GM19328 (cell line): ENCODE measurements around the gene HSPA1B.
"Not testable (repeated sequence)": the region's sequence is repeated elsewhere in the genome, so short reads cannot be mapped to it uniquely, and the experiment has no call there.

Experiments
- ATAC-seq: cut with Tn5 transposase; IDR thresholded peaks from one replicate; pipeline ENCODE4 v1.9.1; 2021; ENCODE audit warnings: mild to moderate bottlenecking, moderate library complexity; ENCODE audit not compliant: unreplicated experiment

HSPA1B gene

DNA sequence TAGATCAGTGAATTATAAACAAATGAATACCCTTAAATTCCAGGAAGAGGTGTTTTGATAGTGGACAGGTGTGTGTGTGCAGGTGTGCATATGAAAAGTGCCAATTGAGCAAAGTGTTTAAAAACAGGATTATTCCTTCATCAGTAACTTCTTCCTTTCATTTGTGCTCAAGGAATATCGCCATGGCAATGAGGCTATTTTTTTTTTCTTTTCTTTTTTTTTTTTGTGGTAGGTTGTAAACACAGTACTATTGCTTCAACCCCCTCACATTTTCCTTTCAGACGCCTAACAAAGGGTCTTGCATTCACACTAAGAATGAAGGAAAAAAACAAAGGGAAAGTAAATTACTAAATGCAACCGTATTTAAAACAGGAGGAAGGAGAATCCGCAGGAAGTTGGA, 2.0 kb upstream of the HSPA1B start:
- no peak for ATAC-seq

GRCh38 chr6:31826793-31827285, 699 bp upstream of the HSPA1B start:
- no peak for ATAC-seq

GRCh38 chr6:31829633-31830283, 2.2 kb downstream of the HSPA1B start:
- ATAC-seq: no peak

GRCh38 chr6:31830886-31831335, 3.4 kb downstream of the HSPA1B start:
- no peak for ATAC-seq

GRCh38 chr6:31831350-31832215, 4.0 kb downstream of the HSPA1B start:
- ATAC-seq: no peak

DNA sequence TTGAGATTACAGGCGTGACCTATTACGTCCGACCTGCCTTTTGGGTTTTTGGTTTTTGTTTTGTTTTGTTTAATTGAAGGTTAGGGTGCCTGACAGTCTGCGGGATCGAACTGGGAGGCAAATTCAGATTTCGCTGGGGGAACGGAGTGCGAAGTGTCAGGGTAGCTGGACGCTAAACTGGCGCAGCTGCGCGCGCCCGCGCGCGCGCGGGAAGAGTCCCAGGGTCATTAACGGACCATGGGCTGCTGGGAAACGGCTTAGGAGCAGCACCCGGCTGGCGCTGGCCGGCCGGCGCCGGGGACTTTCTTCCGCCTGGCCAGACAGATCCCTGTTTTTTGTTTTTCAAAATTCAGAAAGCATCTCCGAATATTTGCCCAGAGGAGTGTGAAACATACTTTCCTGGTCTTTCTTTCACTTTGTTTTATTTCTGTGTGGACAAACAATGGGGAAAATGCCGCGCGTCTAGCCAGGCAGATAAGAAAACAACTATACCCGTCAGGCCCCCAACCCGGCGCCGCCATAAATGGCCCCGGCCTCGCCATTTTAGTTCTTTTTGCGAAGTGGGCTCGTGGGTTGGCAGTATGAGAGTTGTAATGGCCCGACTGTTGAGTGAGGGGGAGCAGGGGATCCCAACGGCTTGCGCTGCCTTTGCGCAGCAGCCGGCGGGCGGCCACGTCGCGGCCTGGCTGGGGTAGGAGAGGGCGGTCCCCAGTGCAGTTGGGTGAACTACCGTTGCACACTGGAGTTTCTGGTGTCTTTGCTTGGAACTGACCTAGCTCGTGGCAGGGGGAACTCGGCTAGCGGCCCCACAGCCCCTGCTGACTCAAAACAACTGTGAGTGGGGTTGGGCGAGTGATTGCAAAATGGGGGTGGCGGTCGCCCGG, 7.1 kb downstream of the HSPA1B start:
- ATAC-seq: no peak

DNA sequence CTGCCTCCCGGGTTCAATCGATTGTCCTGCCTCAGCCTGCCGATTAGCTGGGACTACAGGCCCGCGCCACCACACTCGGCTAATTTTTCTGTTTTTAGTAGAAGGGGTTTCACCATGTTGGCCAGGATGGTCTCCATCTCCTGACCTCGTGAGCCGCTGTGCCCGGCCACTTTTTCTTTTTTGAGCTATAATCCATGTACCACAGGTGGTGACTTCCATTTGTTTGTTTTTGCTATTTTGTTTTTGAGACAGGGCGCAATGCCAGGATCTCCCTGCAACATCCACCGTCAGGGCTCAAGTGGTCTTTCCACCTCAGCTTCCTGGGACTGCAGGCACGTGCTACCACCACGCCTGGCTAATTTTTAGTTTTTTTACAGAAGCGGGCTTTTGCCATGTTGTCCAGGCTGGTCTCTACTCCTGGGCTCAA, 8.5 kb downstream of the HSPA1B start:
- ATAC-seq: no peak

DNA sequence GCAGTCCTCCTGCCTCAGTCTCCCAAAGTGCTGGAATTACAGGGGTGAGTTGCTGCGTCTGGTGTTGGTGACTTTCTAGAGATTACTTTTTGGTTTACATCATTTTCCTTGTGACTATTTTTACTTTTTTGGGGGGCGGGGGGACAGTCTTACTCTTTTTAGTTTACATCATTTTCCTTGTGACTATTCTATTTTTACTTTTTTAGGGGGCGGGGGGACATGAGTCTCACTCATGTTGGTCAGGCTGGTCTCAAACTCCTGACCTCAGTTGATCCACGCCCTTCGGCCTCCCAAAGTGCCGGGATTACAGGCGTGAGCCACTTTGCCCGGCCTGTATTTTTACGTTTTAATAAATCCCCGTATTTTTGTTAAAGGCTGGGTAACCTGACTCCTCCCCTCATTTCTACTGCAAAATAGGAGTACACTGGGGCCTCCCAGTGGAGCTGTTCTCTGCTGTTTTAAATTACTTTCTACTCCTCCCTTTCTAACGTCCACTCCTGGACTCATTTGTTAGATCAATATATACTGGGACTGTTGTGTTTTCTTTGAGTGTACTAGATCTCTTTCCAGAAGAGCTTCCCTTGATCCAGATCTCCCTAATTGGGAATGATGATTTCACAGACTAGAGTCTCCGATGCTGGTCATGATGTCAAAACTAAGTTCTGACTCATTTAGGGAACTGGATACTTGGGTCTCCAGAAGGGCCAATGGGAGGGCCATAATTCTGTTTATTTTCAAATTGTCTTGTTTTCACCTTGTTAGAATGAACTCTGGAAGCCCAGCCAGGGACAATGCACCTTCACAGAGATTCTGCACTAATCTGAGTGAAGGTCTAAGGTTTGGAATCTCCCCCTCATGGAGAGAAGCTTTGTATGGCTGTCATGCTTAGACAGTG, 9.2 kb downstream of the HSPA1B start:
- no peak for ATAC-seq

DNA sequence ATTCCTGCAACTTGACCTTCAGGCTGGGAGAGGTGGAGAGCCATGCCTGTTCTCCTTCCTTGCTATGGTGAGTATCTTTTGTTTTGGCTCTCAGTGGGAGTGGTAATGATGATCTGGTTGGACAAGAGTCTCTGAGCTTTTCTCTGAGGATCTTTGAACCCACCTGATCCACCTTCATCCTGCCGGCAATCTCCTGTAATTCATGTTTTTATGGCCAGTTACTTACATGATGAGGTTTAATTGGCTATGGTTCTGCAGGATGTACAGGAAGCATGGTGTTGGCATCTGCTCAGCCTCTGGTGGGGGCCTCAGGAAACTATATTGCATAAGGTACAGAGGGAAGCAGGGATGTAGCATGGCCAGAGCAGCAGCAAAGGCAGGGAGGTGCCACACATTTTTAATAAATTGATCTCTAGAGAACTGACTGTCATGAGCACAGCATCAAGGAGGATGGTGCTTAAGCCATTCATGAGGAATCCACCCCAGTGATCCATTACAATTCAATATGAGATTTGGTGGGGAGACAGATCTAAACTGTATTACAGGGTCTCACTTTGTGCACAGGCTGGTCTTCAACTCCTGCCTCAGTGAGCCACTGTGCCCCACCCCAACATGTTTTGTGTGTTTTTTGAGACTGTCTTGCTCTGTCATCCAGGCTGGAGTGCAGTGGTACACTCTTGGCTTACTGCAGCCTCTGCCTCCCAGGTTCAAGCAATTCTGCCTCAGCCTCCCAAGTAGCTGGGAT, 10.0 kb downstream of the HSPA1B start:
- ATAC-seq: no peak

GRCh38 chr6:31838114-31838553, 10.6 kb downstream of the HSPA1B start:
- not testable (repeated sequence) for ATAC-seq

DNA sequence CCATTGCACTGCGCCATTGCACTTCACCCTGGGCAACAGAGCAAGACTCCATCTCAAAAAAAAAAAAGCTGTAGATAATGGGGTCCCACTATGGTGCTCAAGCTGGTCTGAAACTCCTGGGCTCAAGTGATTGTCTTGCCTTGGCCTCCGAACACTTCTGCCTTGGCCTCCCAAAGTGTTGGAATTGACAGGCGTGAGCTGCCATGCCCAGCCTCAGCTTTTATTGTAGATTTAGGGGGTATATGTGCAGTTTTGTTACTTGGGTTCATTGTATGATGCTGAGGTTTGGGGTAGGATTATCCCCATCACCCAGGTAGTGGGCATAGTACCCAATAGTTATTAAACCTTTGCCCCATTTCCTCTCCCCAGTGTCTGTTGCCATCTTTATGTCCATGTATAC, 11.4 kb downstream of the HSPA1B start:
- no peak for ATAC-seq

DNA sequence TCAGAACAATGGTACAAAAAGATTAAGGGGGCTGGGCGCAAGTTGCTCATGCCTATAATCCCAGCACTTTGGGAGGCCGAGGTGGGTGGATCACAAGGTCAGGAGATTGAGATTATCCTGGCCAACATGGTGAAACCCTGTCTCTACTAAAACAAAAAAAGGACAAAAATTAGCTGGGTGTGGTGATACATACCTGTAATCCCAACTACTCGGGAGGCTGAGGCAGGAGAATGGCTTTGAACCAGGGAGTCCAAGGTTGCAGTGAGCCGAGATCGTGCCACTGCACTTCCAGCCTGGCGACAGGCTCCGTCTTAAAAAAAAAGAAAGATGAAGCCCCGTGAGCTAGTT, 12.2 kb downstream of the HSPA1B start:
- not testable (repeated sequence) for ATAC-seq

DNA sequence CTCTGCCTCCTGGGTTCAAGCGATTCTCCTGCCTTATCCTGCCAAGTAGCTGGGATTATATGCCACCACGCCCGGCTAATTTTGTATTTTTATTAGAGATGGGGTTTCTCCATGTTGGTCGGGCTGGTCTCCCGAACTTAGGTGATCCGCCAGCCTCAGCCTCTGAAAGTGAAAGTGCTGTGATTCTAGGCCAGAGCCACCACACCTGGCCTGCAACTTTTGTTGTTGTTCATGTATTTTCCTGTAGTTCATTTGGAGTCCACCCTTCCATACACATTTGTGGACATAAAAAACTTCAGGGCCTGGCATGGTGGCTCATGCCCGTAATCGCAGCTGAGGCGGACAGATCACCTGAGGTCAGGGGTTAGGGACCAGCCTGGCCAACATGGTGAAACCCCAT, 14.5 kb downstream of the HSPA1B start:
- no peak for ATAC-seq

DNA sequence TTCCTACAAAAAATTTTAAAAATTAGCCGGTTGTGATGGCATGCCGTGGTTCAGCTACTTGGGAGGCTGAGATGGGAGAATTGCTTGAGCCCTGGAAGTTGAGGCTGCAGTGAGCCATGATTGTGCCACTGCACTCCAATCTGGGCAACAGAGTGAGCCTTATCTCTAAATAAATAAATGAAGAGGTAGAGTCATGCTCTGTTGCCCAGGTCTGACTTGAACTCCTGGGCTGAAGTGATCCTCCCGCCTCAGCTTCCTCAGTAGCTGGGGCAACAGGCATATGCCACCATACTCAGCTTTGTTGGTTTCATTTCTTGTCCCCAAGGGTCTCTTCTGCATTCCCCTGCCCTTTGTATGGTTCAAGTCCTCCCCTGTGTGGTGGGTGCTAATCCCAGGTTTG, 17.0 kb downstream of the HSPA1B start:
- no peak for ATAC-seq

- ATAC-seq: no peak
Observed at GRCh38 chr6:31847276-31847978, 19.9 kb downstream of the HSPA1B start.

- ATAC-seq: no peak
Observed at GRCh38 chr6:31850765-31851484, 23.4 kb downstream of the HSPA1B start.

DNA sequence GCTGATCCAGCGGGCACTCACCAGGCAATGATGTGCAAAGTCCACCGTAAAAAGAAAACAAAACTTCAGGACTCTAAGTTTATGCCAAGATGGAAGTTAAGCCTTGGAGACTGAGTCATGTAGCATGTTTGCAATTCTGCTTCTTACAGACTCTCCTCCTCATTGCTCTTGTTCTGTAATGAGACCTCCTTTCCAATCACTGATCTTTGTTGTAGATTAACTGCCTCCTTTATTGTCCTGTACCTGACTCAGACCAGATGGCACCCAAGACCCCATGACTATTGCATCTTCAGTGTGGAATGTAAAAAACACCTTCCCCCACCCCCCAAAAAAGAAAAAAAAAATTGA, 23.9 kb downstream of the HSPA1B start:
- ATAC-seq: no peak
